HepG2 (cell line): Measurements from ENCODE around the gene ARHGAP5. TPM values are rescaled to one million over a fixed set of nuclear protein-coding genes. Genes with fewer than 3 reads are reported as not detected.

ENCODE experiments used
- AHDC1 ChIP-seq: sonication (generic); formaldehyde crosslinking; IDR thresholded peaks from 2 replicates; pipeline ENCODE4 v1.5.1; 2020; ENCODE audit warnings: mild to moderate bottlenecking, missing genetic modification reagents, borderline replicate concordance
- BORCS8-MEF2B ChIP-seq: sonication (generic); formaldehyde crosslinking; IDR thresholded peaks from 2 replicates; pipeline ENCODE4 v1.8.0; 2022; ENCODE audit warnings: mild to moderate bottlenecking, missing genetic modification reagents
- CC2D1A ChIP-seq: sonication (generic); formaldehyde crosslinking; IDR thresholded peaks from 2 replicates; pipeline ENCODE4 v1.8.1; 2023; ENCODE audit warnings: mild to moderate bottlenecking, missing genetic modification reagents
- CSRNP1 ChIP-seq: sonication (generic); formaldehyde crosslinking; IDR thresholded peaks from 2 replicates; pipeline ENCODE4 v1.8.1; 2023; ENCODE audit warnings: mild to moderate bottlenecking, missing genetic modification reagents
- HNRNPUL1 ChIP-seq: fragments of 200-400 bp; formaldehyde crosslinking; IDR thresholded peaks from 2 replicates; pipeline ENCODE4 v1.6.1; 2017; ENCODE audit warnings: low read depth, mild to moderate bottlenecking, low read length, moderate library complexity
- KLF11 ChIP-seq: IDR thresholded peaks from 2 replicates; pipeline ENCODE4 v1.6.1; 2016; ENCODE audit warnings: missing compliant biosample characterization
- NR2C2 ChIP-seq: sonication (generic); formaldehyde crosslinking; IDR thresholded peaks from 2 replicates; pipeline ENCODE4 v1.4.0; 2020; ENCODE audit warnings: missing genetic modification reagents, mild to moderate bottlenecking, moderate library complexity, borderline replicate concordance
- PLRG1 ChIP-seq: fragments of 450-650 bp; conservative IDR thresholded peaks from 2 replicates; pipeline ENCODE4 v1.6.1; 2016
- TAF15 ChIP-seq: fragments of 200-400 bp; formaldehyde crosslinking; IDR thresholded peaks from one replicate; pipeline ENCODE4 v1.6.1; 2018; ENCODE audit warnings: mild to moderate bottlenecking, low read depth, low read length; ENCODE audit not compliant: poor library complexity, severe bottlenecking
- ZFP1 ChIP-seq: IDR thresholded peaks from 2 replicates; pipeline ENCODE4 v1.6.1; 2016
- ZHX1 ChIP-seq: sonication (generic); formaldehyde crosslinking; IDR thresholded peaks from 2 replicates; pipeline ENCODE4 v1.8.1; 2022; ENCODE audit warnings: low read depth, mild to moderate bottlenecking, missing genetic modification reagents
- ZNF574 ChIP-seq: sonication (generic); formaldehyde crosslinking; IDR thresholded peaks from 2 replicates; pipeline ENCODE4 v1.4.0; 2020; ENCODE audit warnings: missing genetic modification reagents
- ZNF678 ChIP-seq: sonication (generic); formaldehyde crosslinking; IDR thresholded peaks from 2 replicates; pipeline ENCODE4 v1.4.0; 2020; ENCODE audit warnings: mild to moderate bottlenecking, missing genetic modification reagents
- ZNF75D ChIP-seq: sonication (generic); formaldehyde crosslinking; IDR thresholded peaks from 2 replicates; pipeline ENCODE4 v1.8.1; 2023; ENCODE audit warnings: missing genetic modification reagents, mild to moderate bottlenecking, borderline replicate concordance
- ZNF878 ChIP-seq: sonication (generic); formaldehyde crosslinking; IDR thresholded peaks from 2 replicates; pipeline ENCODE4 v1.8.1; 2023; ENCODE audit warnings: mild to moderate bottlenecking, missing genetic modification reagents, moderate library complexity
- polyA plus RNA-seq, 8 experiments: library from polyadenylated mRNA; depleted of rRNA in 3 of 8; stranded (reverse) in 7 of 8; unstranded in 1 of 8; fragments of >200 nt; fragmentation: Illumina TruSeq in 4 of 8; extraction: Trizol in 4 of 8; gene quantifications; 2 replicates each; pipeline versions ENCODE4 v1.2.1 to v1.2.3, GENCODE V29; 2011 to 2016; ENCODE audit warnings: low read depth in 4 of 8, missing spikeins in 1 of 8, mixed read lengths in 1 of 8; ENCODE audit not compliant: insufficient read depth in 1 of 8
- total RNA-seq, 5 experiments: library from RNA; depleted of rRNA; stranded (reverse); fragments of >200 nt; fragmentation: Illumina TruSeq; extraction: Trizol; gene quantifications; 2 replicates each; pipeline ENCODE4 v1.2.3, GENCODE V29; 2016; ENCODE audit warnings: low read depth in 1 of 5

Gene ARHGAP5
- total and polyA plus RNA-seq, 2 of the 13 experiments (the other 11 are each of a cell fraction or from before 2014, with no cell fraction given): 33.7 to 144 TPM

- no peak; the same call in 1 of the 2 replicates for TF ChIP-seq AHDC1 (CRISPR knock-in tag)
- no peak for TF ChIP-seq ZNF75D (CRISPR knock-in tag)
- TF ChIP-seq CSRNP1 (CRISPR knock-in tag): peak; percentile 87; the same call in 1 of the 2 replicates
- peak; percentile 99 for TF ChIP-seq TAF15
- peak; percentile 85 for TF ChIP-seq BORCS8-MEF2B (CRISPR knock-in tag)
- no peak for TF ChIP-seq ZFP1 (CRISPR knock-in tag)
- peak; percentile 91 for TF ChIP-seq ZNF678 (CRISPR knock-in tag)
- TF ChIP-seq CC2D1A (CRISPR knock-in tag): 0 out of 2 replicates have a peak, but pooled peaks have one; percentile 26
- TF ChIP-seq KLF11 (CRISPR knock-in tag): no peak
- peak; percentile 93 for TF ChIP-seq ZNF878 (CRISPR knock-in tag)
- peak; percentile 51; the same call in 1 of the 2 replicates for TF ChIP-seq HNRNPUL1
- peak; percentile 58 for TF ChIP-seq NR2C2 (CRISPR knock-in tag)
- no peak for TF ChIP-seq PLRG1
- peak; percentile 70 for TF ChIP-seq ZNF574
- peak; percentile 2; the same call in 1 of the 2 replicates for TF ChIP-seq ZHX1
These were observed at the start of gene ARHGAP5 (continued) for GRCh38 chr14:32077081-32078022.
